ENCODE data around the gene USP2.

DNA sequence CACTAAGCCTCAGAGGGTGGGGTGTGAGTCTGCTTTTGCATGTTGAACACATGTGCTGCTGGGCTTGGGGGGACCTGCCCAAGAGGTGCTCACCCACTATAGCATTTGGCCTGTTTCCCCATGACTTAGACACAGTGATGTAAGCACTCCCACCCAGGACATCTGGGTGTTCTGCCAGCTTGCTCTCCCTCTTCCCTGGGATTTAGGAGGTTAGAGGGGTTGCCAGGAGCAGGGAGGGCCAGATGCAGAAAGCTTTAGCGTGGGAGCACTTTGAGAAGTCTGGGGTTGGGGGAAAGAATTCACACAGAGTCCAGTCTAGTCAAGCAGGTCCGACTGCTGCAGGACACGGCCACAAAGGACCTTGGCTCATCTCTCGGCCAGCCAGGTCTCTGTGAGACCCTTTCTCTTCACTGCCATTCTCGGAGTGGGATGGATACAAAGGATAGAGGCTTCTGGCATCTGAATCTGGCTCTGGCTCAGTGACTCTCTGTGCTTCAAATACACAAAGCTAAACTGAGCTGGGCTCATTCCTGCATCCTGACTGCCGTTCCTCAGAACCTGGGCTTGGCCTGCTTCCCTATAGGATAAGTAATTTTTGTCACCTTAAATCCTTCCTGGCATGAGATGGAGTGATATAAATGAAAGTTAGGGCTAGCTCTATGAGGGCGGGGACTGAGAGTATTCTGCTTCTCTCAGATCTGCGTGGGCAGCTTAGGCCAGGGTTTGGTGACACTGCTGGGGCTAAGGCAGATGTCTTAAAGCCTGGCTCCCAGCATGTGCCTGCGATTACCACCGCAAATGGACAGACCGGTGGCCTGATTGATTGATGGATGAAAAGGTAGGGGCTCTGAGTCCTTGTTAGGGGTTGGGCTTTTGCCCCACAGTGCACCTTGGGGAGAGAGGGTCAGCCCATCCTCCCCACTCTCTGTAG lies 14.5 kb downstream of the USP2 start:
- TF ChIP-seq, protein P1, sequence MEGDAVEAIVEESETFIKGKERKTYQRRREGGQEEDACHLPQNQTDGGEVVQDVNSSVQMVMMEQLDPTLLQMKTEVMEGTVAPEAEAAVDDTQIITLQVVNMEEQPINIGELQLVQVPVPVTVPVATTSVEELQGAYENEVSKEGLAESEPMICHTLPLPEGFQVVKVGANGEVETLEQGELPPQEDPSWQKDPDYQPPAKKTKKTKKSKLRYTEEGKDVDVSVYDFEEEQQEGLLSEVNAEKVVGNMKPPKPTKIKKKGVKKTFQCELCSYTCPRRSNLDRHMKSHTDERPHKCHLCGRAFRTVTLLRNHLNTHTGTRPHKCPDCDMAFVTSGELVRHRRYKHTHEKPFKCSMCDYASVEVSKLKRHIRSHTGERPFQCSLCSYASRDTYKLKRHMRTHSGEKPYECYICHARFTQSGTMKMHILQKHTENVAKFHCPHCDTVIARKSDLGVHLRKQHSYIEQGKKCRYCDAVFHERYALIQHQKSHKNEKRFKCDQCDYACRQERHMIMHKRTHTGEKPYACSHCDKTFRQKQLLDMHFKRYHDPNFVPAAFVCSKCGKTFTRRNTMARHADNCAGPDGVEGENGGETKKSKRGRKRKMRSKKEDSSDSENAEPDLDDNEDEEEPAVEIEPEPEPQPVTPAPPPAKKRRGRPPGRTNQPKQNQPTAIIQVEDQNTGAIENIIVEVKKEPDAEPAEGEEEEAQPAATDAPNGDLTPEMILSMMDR (conservative IDR thresholded peaks at IDR 0.05; ENCODE audit: low read length) = no peak
- TF ChIP-seq EZH2phosphoT487 (IDR thresholded peaks at IDR 0.05; ENCODE audit: borderline replicate concordance, low read depth, low read length) = no peak

All from OCI-LY7 (cell line).